Activated naive CD8-positive, alpha-beta T cell treated with anti-CD3 and anti-CD28 coated beads for 36 hours (primary cell): ENCODE data around the gene RNF213. TPM values are rescaled to one million over a fixed set of nuclear protein-coding genes. Genes with fewer than 3 reads are reported as not detected.

Experiments used
- DNase-seq: peaks from one replicate; pipeline ENCODE4 v3.0.0; 2021
- H3K27ac Mint-ChIP-seq: one replicate; pipeline ENCODE4 v1.8.0; 2022; ENCODE audit warnings: mild to moderate bottlenecking, moderate library complexity, mixed read lengths
- H3K27me3 Mint-ChIP-seq: one replicate; pipeline ENCODE4 v1.8.0; 2022; ENCODE audit warnings: mild to moderate bottlenecking, mixed read lengths
- H3K36me3 Mint-ChIP-seq: one replicate; pipeline ENCODE4 v1.8.0; 2021; ENCODE audit warnings: mild to moderate bottlenecking, mixed read lengths
- H3K4me1 Mint-ChIP-seq: one replicate; pipeline ENCODE4 v1.8.0; 2021; ENCODE audit warnings: mixed read lengths
- H3K4me3 Mint-ChIP-seq: one replicate; pipeline ENCODE4 v1.8.0; 2022; ENCODE audit warnings: mild to moderate bottlenecking, moderate library complexity, mixed read lengths
- H3K9me3 Mint-ChIP-seq: one replicate; pipeline ENCODE4 v1.8.0; 2022; ENCODE audit warnings: mixed read lengths
- total RNA-seq, 2 experiments: library from RNA; stranded (reverse); gene quantifications; one replicate each; pipeline ENCODE4 v1.2.3, GENCODE V29; 2021

The RNF213 gene
- total RNA-seq, 2 experiments from 2014 or later, result 109 TPM

GRCh38 chr17:80339731-80340456 lies 79.2 kb downstream of the RNF213 start:
- Mint-ChIP-seq H3K36me3 (peaks cover 30% of the 10 kb centered on the region), H3K4me1 (no peaks in the 10 kb centered on the region), H3K27me3 (no peaks in the 10 kb centered on the region), H3K4me3 (no peak overlapping the region), H3K27ac (no peak overlapping the region), H3K9me3 (no peaks in the 10 kb centered on the region)
- no peak for DNase-seq

DNA sequence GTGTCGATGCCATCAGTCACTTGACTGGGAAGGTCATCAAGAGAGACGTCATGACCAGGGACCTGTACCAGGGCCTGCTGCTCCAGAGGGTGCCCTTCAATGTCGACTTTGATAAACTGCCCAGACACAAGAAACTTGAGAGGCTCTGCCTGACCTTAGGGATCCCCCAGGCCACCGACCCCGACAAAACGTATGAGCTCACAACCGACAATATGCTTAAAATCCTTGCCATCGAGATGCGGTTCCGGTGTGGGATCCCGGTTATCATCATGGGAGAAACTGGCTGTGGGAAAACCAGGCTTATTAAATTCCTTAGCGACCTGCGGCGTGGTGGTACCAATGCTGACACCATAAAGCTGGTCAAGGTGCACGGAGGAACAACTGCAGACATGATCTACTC lies 84.7 kb downstream of the RNF213 start:
- H3K9me3 Mint-ChIP-seq, result no peaks in the 10 kb centered on the region
- H3K27me3 Mint-ChIP-seq, result no peaks in the 10 kb centered on the region
- no peak overlapping the region for H3K4me3 Mint-ChIP-seq
- H3K27ac Mint-ChIP-seq, result no peak overlapping the region
- peaks cover 48% of the 10 kb centered on the region for H3K36me3 Mint-ChIP-seq
- no peak for DNase-seq
- H3K4me1 Mint-ChIP-seq, result peaks cover 12% of the 10 kb centered on the region

DNA sequence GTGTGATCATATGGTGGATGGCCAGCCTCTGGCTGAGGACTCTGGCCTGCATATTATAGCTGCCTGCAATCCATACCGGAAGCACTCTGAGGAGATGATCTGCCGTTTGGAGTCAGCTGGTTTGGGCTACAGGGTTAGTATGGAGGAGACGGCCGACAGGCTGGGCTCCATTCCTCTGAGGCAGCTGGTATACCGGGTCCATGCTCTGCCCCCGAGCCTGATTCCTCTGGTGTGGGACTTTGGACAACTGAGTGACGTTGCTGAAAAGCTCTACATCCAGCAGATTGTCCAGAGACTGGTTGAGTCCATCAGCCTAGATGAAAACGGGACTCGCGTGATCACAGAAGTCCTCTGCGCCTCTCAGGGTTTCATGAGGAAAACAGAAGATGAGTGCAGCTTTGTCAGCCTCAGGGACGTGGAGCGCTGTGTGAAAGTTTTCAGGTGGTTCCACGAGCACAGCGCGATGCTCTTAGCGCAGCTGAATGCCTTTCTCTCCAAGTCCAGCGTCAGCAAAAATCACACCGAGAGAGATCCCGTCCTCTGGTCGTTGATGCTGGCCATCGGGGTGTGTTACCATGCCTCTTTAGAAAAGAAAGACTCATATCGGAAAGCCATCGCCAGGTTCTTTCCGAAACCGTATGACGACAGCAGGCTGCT lies 85.3 kb downstream of the RNF213 start:
- Mint-ChIP-seq H3K27me3 (no peaks in the 10 kb centered on the region), H3K36me3 (peaks cover 49% of the 10 kb centered on the region), H3K4me3 (no peak overlapping the region), H3K4me1 (peaks cover 12% of the 10 kb centered on the region), H3K9me3 (no peaks in the 10 kb centered on the region), H3K27ac (no peak overlapping the region)
- no peak for DNase-seq

DNA sequence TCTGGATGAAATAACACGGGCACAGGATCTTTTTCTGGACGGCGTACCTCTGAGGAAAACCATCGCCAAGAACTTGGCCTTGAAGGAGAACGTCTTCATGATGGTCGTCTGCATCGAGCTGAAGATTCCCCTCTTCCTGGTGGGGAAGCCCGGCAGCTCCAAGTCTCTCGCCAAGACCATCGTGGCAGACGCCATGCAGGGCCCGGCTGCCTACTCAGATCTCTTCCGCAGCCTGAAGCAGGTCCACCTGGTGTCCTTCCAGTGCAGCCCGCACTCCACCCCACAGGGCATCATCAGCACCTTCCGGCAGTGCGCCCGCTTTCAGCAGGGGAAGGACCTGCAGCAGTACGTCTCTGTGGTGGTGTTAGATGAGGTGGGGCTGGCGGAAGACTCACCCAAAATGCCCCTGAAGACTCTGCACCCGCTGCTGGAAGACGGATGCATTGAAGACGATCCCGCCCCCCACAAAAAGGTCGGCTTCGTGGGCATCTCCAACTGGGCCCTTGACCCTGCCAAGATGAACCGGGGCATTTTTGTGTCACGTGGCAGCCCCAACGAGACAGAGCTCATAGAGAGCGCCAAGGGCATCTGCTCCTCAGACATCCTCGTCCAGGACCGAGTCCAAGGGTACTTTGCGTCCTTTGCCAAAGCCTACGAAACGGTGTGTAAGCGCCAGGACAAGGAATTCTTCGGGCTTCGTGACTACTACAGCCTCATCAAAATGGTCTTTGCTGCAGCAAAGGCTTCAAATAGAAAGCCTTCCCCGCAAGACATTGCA lies 86.0 kb downstream of the RNF213 start:
- Mint-ChIP-seq H3K4me3 (no peak overlapping the region), H3K27ac (no peak overlapping the region), H3K9me3 (no peaks in the 10 kb centered on the region), H3K27me3 (no peaks in the 10 kb centered on the region), H3K4me1 (peaks cover 12% of the 10 kb centered on the region), H3K36me3 (peaks cover 50% of the 10 kb centered on the region)
- DNase-seq, result no peak

GRCh38 chr17:80347536-80347935 lies 86.9 kb downstream of the RNF213 start:
- Mint-ChIP-seq H3K36me3 (peaks cover 53% of the 10 kb centered on the region), H3K9me3 (no peaks in the 10 kb centered on the region), H3K27ac (no peak overlapping the region), H3K4me3 (no peak overlapping the region), H3K4me1 (peaks cover 12% of the 10 kb centered on the region), H3K27me3 (no peaks in the 10 kb centered on the region)
- DNase-seq, result no peak

DNA sequence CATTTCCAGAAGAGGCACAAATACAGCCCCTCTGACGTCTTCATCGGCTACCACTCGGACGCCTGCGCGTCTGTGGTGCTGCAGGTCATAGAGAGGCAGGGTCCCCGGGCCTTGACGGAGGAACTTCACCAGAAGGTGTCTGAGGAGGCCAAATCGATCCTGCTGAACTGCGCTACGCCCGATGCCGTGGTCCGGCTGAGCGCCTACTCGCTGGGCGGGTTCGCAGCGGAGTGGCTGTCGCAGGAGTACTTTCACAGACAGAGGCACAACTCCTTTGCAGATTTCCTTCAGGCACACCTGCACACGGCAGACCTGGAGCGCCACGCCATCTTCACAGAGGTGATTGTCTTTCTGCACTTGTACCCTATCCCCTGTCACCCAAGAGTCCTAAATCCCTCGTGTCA lies 87.3 kb downstream of the RNF213 start:
- Mint-ChIP-seq H3K27ac (no peak overlapping the region), H3K36me3 (peaks cover 52% of the 10 kb centered on the region), H3K27me3 (no peaks in the 10 kb centered on the region)

GRCh38 chr17:80348551-80349150 lies 88.0 kb downstream of the RNF213 start:
- H3K36me3 Mint-ChIP-seq, result peaks cover 52% of the 10 kb centered on the region

More for the DNA sequence above, 87.3 kb downstream of the RNF213 start:
- DNase-seq, result no peak
- no peaks in the 10 kb centered on the region for H3K9me3 Mint-ChIP-seq
- H3K4me1 Mint-ChIP-seq, result peaks cover 12% of the 10 kb centered on the region
- H3K4me3 Mint-ChIP-seq, result no peak overlapping the region

GRCh38 chr17:80349151-80349651 lies 88.5 kb downstream of the RNF213 start:
- DNase-seq, result no peak
- no peak overlapping the region for H3K27ac Mint-ChIP-seq
- no peaks in the 10 kb centered on the region for H3K27me3 Mint-ChIP-seq
- no peak overlapping the region for H3K4me3 Mint-ChIP-seq
- no peaks in the 10 kb centered on the region for H3K9me3 Mint-ChIP-seq
- H3K4me1 Mint-ChIP-seq, result peaks cover 12% of the 10 kb centered on the region
- H3K36me3 Mint-ChIP-seq, result peaks cover 47% of the 10 kb centered on the region

More at GRCh38 chr17:80348551-80349150, 88.0 kb downstream of the RNF213 start:
- no peaks in the 10 kb centered on the region for H3K9me3 Mint-ChIP-seq
- DNase-seq, result no peak
- H3K4me3 Mint-ChIP-seq, result peak overlapping the region; percentile 3
- no peaks in the 10 kb centered on the region for H3K27me3 Mint-ChIP-seq
- H3K4me1 Mint-ChIP-seq, result peaks cover 12% of the 10 kb centered on the region
- H3K27ac Mint-ChIP-seq, result peak overlapping the region; percentile 54

DNA sequence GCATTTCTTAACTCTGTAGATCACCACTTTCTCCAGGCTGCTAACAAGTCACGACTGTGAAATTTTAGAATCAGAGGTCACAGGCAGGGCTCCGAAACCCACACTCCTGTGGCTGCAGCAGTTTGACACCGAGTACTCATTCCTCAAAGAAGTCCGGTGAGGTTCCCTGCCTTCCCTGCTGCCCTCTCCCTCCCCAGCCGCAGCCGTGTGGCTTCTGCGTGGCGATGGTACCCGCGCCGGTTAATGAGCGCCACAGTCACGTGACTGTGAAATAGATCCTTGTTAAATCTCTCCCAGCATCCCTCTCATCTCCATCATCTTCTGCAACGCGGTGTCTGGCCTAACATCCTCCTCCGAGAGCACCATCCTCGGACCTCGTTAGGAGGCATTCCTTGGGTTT lies 89.1 kb downstream of the RNF213 start:
- H3K4me1 Mint-ChIP-seq, result peaks cover 12% of the 10 kb centered on the region
- H3K4me3 Mint-ChIP-seq, result no peak overlapping the region
- H3K27me3 Mint-ChIP-seq, result no peaks in the 10 kb centered on the region
- DNase-seq, result no peak
- H3K36me3 Mint-ChIP-seq, result peaks cover 41% of the 10 kb centered on the region
- H3K9me3 Mint-ChIP-seq, result no peaks in the 10 kb centered on the region
- H3K27ac Mint-ChIP-seq, result peak overlapping the region; percentile 29

- no peaks in the 10 kb centered on the region for H3K9me3 Mint-ChIP-seq
- no peaks in the 10 kb centered on the region for H3K27me3 Mint-ChIP-seq
- peaks cover 28% of the 10 kb centered on the region for H3K36me3 Mint-ChIP-seq
- H3K4me1 Mint-ChIP-seq, result peaks cover 12% of the 10 kb centered on the region
- no peak overlapping the region for H3K27ac Mint-ChIP-seq
- no peak for DNase-seq
- no peak overlapping the region for H3K4me3 Mint-ChIP-seq
These were observed 91.7 kb downstream of the RNF213 start for GRCh38 chr17:80352216-80352895.

DNA sequence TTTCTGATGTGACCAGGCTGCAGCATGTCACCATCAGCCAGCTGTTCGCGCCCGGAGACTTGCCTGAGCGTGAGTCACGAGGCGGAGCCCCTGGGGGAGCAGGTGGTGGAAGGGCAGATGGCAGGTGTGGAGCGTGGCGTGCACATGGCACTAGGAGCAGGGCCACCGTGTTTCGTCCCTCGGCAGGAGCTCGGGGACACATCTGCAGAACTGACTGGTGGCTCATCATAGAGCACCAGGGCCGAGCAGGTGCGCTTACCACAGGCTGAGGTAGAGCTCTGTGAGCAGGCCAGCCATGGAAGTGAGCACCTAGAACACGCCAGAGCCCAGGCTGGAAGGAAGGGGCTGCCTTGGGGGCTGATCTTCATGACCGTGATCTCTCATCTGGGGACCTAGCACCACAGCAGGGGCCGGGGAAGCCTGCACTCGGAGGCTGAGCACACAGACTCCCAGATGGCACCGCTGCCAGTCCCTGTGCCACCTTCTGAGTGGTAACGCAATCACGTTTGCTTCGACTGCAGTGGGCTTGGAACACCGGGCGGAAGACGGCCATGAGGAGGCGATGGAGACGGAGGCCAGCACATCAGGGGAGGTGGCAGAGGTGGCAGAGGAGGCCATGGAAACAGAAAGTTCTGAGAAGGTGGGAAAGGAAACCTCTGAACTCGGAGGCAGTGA lies 92.5 kb downstream of the RNF213 start:
- H3K36me3 Mint-ChIP-seq, result peaks cover 28% of the 10 kb centered on the region
- DNase-seq, result no peak
- no peak overlapping the region for H3K4me3 Mint-ChIP-seq
- no peak overlapping the region for H3K27ac Mint-ChIP-seq
- H3K4me1 Mint-ChIP-seq, result peaks cover 12% of the 10 kb centered on the region
- no peaks in the 10 kb centered on the region for H3K9me3 Mint-ChIP-seq
- H3K27me3 Mint-ChIP-seq, result no peaks in the 10 kb centered on the region

DNA sequence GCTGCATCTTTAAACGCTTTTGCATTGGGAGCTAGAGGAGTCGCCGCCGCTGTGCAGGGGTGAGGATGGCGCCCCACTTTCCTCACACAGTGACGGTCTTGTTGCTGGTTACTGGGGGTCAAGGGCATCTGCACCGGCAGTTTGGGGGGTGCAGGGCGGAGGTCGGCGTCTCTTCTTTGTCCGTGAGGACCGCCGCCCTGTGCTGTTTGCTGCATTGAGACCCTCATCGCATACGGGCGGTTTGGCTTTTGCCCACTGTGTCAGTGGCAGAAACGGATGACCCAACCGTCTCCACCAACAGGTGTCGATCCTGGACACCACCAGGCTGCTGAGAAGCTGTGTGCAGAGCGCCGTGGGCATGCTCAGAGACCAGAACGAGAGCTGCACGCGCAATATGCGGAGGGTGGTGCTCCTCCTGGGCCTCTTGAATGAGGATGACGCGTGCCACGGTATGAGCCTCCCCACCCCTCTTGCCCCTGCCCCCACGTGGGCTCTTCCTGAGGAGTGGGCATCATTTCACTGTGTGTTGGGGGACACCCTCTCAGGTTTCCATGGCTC lies 93.1 kb downstream of the RNF213 start:
- Mint-ChIP-seq H3K36me3 (peaks cover 26% of the 10 kb centered on the region), H3K9me3 (no peaks in the 10 kb centered on the region), H3K27me3 (no peaks in the 10 kb centered on the region), H3K4me3 (no peak overlapping the region), H3K27ac (no peak overlapping the region), H3K4me1 (peaks cover 7% of the 10 kb centered on the region)
- DNase-seq, result no peak

GRCh38 chr17:80354336-80354735 lies 93.7 kb downstream of the RNF213 start:
- Mint-ChIP-seq H3K9me3 (no peaks in the 10 kb centered on the region), H3K4me3 (no peak overlapping the region), H3K27me3 (no peaks in the 10 kb centered on the region), H3K27ac (no peak overlapping the region), H3K36me3 (peaks cover 28% of the 10 kb centered on the region), H3K4me1 (peaks cover 2% of the 10 kb centered on the region)
- DNase-seq, result no peak
